Uterus (tissue), 2 donors: Measurements from ENCODE around the gene OLFML2A.

ENCODE experiments used
- CTCF ChIP-seq, 4 experiments: fragments of 200-600 bp in 2 of 4; fragments of 450-650 bp in 2 of 4; sonication (generic) in 2 of 4; IDR thresholded peaks; one replicate each; pipeline ENCODE4 v1.5.1; 2016 to 2019; ENCODE audit warnings: antibody characterized with exemption in 4 of 4, mild to moderate bottlenecking in 2 of 4, moderate library complexity in 1 of 4
- POLR2A ChIP-seq, 2 donors: fragments of 450-650 bp; IDR thresholded peaks; one replicate each; pipeline ENCODE4 v1.6.1; 2016; ENCODE audit warnings: antibody characterized with exemption in 2 of 2, mild to moderate bottlenecking in 1 of 2, moderate library complexity in 1 of 2

- no peak for TF ChIP-seq POLR2A (IDR thresholded peaks at IDR 0.05)
- TF ChIP-seq CTCF (IDR thresholded peaks at IDR 0.05): no peak
Observed at GRCh38 chr9:124813501-124814163, 36.7 kb downstream of the OLFML2A start.
